Measurements from ENCODE around the gene LMBRD1. TPM values are rescaled to one million over a fixed set of nuclear protein-coding genes. Genes with fewer than 3 reads are reported as not detected.

Gene LMBRD1
- polyA plus RNA-seq, 1 donor (not counting 4 experiments of a cell fraction or from before 2014, with no cell fraction given): 30.1 TPM

- Histone ChIP-seq H3K27ac (ENCODE audit: control insufficient read depth, insufficient read depth, low read length) (no peak overlapping the region), H3K36me3 (ENCODE audit: control insufficient read depth in 2 of 2, extremely low read depth in 1 of 2, insufficient read depth in 2 of 2, low read length in 2 of 2) (no peaks in the 10 kb centered on the region), H3K4me1 (ENCODE audit: control insufficient read depth, extremely low read depth, insufficient read depth, low read length) (no peaks in the 10 kb centered on the region), H3K27me3 (ENCODE audit: control insufficient read depth, extremely low read depth, insufficient read depth, low read length) (peaks cover 5% of the 10 kb centered on the region), H3K9me3 (ENCODE audit: control insufficient read depth, low read depth, low read length) (no peaks in the 10 kb centered on the region), H2AFZ (ENCODE audit: control insufficient read depth, low read length) (no peak overlapping the region), H3K9me1 (ENCODE audit: control insufficient read depth, extremely low read depth, insufficient read depth, low read length) (no peaks in the 10 kb centered on the region), H3K4me2 (ENCODE audit: control insufficient read depth, extremely low read depth, insufficient read depth, low read depth, low read length) (no peak overlapping the region), H3K4me3 (ENCODE audit: control insufficient read depth in 2 of 3, extremely low read depth in 1 of 3, insufficient read depth in 2 of 3, low read depth in 1 of 3, low read length in 3 of 3) (no peak overlapping the region), H4K20me1 (ENCODE audit: control insufficient read depth, extremely low read depth, insufficient read depth, low read length) (no peaks in the 10 kb centered on the region), H3K79me2 (ENCODE audit: control insufficient read depth, insufficient read depth, low read length) (no peaks in the 10 kb centered on the region), H3K9ac (ENCODE audit: control insufficient read depth, extremely low read depth, insufficient read depth, low read length) (no peak overlapping the region)
- DNase-seq (ENCODE audit: low read depth, low spot score) (no peak), FAIRE-seq (no peak)
- TF ChIP-seq EZH2 (IDR thresholded peaks at IDR 0.05; ENCODE audit: low read length): no peak
- TF ChIP-seq, protein P1, sequence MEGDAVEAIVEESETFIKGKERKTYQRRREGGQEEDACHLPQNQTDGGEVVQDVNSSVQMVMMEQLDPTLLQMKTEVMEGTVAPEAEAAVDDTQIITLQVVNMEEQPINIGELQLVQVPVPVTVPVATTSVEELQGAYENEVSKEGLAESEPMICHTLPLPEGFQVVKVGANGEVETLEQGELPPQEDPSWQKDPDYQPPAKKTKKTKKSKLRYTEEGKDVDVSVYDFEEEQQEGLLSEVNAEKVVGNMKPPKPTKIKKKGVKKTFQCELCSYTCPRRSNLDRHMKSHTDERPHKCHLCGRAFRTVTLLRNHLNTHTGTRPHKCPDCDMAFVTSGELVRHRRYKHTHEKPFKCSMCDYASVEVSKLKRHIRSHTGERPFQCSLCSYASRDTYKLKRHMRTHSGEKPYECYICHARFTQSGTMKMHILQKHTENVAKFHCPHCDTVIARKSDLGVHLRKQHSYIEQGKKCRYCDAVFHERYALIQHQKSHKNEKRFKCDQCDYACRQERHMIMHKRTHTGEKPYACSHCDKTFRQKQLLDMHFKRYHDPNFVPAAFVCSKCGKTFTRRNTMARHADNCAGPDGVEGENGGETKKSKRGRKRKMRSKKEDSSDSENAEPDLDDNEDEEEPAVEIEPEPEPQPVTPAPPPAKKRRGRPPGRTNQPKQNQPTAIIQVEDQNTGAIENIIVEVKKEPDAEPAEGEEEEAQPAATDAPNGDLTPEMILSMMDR (optimal IDR thresholded peaks at IDR 0.05 in 1 of 3, IDR thresholded peaks at IDR 0.05 in 1 of 3, conservative IDR thresholded peaks at IDR 0.05 in 1 of 3; ENCODE audit: extremely low read depth in 1 of 3, insufficient read depth in 2 of 3, low read length in 3 of 3): no peak
- dilution Hi-C loops (cut with MboI; ENCODE audit: extremely low pct_ligation_motif_present, low sequenced_read_pairs): no loop called here
These were observed 46.4 kb upstream of the LMBRD1 start for GRCh38 chr6:69843189-69843588.

GRCh38 chr6:69841862-69842261 is 45.1 kb upstream of the LMBRD1 start:
- FAIRE-seq: no peak

More at GRCh38 chr6:69841862-69842261, 45.1 kb upstream of the LMBRD1 start:
- Histone ChIP-seq H3K79me2 (ENCODE audit: control insufficient read depth, insufficient read depth, low read length) (no peaks in the 10 kb centered on the region), H3K36me3 (ENCODE audit: control insufficient read depth in 2 of 2, extremely low read depth in 1 of 2, insufficient read depth in 2 of 2, low read length in 2 of 2) (no peaks in the 10 kb centered on the region), H3K4me3 (ENCODE audit: control insufficient read depth in 2 of 3, extremely low read depth in 1 of 3, insufficient read depth in 2 of 3, low read depth in 1 of 3, low read length in 3 of 3) (no peak overlapping the region), H3K9ac (ENCODE audit: control insufficient read depth, extremely low read depth, insufficient read depth, low read length) (no peak overlapping the region), H2AFZ (ENCODE audit: control insufficient read depth, low read length) (no peak overlapping the region), H3K27me3 (ENCODE audit: control insufficient read depth, extremely low read depth, insufficient read depth, low read length) (peaks cover 5% of the 10 kb centered on the region), H3K4me2 (ENCODE audit: control insufficient read depth, extremely low read depth, insufficient read depth, low read depth, low read length) (no peak overlapping the region), H3K9me3 (ENCODE audit: control insufficient read depth, low read depth, low read length) (no peaks in the 10 kb centered on the region), H4K20me1 (ENCODE audit: control insufficient read depth, extremely low read depth, insufficient read depth, low read length) (no peaks in the 10 kb centered on the region), H3K4me1 (ENCODE audit: control insufficient read depth, extremely low read depth, insufficient read depth, low read length) (no peaks in the 10 kb centered on the region), H3K9me1 (ENCODE audit: control insufficient read depth, extremely low read depth, insufficient read depth, low read length) (no peaks in the 10 kb centered on the region), H3K27ac (ENCODE audit: control insufficient read depth, insufficient read depth, low read length) (no peak overlapping the region)
- dilution Hi-C loops (cut with MboI; ENCODE audit: extremely low pct_ligation_motif_present, low sequenced_read_pairs): no loop called here
- TF ChIP-seq EZH2 (IDR thresholded peaks at IDR 0.05; ENCODE audit: low read length): no peak
- TF ChIP-seq, protein P1 (optimal IDR thresholded peaks at IDR 0.05 in 1 of 3, IDR thresholded peaks at IDR 0.05 in 1 of 3, conservative IDR thresholded peaks at IDR 0.05 in 1 of 3; ENCODE audit: extremely low read depth in 1 of 3, insufficient read depth in 2 of 3, low read length in 3 of 3): no peak
- DNase-seq (ENCODE audit: low read depth, low spot score): no peak
